HG02884 (cell line): ENCODE measurements around the gene PPIP5K2.
"Not testable (repeated sequence)": the region's sequence is repeated elsewhere in the genome, so short reads cannot be mapped to it uniquely, and the experiment has no call there.

Experiments
- ATAC-seq: cut with Tn5 transposase; IDR thresholded peaks from one replicate; pipeline ENCODE4 v1.9.1; 2021; ENCODE audit warnings: mild to moderate bottlenecking, moderate library complexity; ENCODE audit not compliant: unreplicated experiment

The PPIP5K2 gene

GRCh38 chr5:103119765-103120606, at the start of gene PPIP5K2, which contains the start of gene GIN1:
TSS of gene PPIP5K2 (plus strand) at chr5:103120301. CDS start at chr5:103129590, 9,289 bp downstream.
TSS of gene GIN1 (minus strand) at chr5:103120138. CDS start at chr5:103108707, 11,431 bp downstream.
- ATAC-seq, result peak; percentile 88

GRCh38 chr5:103073500-103073899, 46.6 kb upstream of the PPIP5K2 start:
- ATAC-seq, result not testable (repeated sequence)

GRCh38 chr5:103075442-103075841, 44.7 kb upstream of the PPIP5K2 start:
- no peak for ATAC-seq

GRCh38 chr5:103079796-103080195, 40.3 kb upstream of the PPIP5K2 start:
- no peak for ATAC-seq

GRCh38 chr5:103086547-103086946, 33.6 kb upstream of the PPIP5K2 start:
- no peak for ATAC-seq

- ATAC-seq, result no peak
These were observed 30.8 kb upstream of the PPIP5K2 start for GRCh38 chr5:103089272-103089671.

- ATAC-seq, result no peak
These were observed 29.3 kb upstream of the PPIP5K2 start for GRCh38 chr5:103090791-103091190.

- ATAC-seq, result no peak
These were observed 27.4 kb upstream of the PPIP5K2 start for GRCh38 chr5:103092676-103093075.

GRCh38 chr5:103093727-103094126, 26.4 kb upstream of the PPIP5K2 start:
- ATAC-seq, result no peak

GRCh38 chr5:103094737-103095136, 25.4 kb upstream of the PPIP5K2 start:
- no peak for ATAC-seq

- ATAC-seq, result no peak
These were observed 21.1 kb upstream of the PPIP5K2 start for GRCh38 chr5:103098993-103099392.

GRCh38 chr5:103101079-103101750, 18.9 kb upstream of the PPIP5K2 start:
- ATAC-seq, result no peak

- no peak for ATAC-seq
These were observed 17.9 kb upstream of the PPIP5K2 start for GRCh38 chr5:103102234-103102633.

- no peak for ATAC-seq
These were observed 12.0 kb upstream of the PPIP5K2 start for GRCh38 chr5:103108086-103108485.

GRCh38 chr5:103109277-103109676, 10.8 kb upstream of the PPIP5K2 start:
- ATAC-seq, result peak; percentile 40

GRCh38 chr5:103110403-103110802, 9.7 kb upstream of the PPIP5K2 start:
- ATAC-seq, result no peak

GRCh38 chr5:103111468-103111867, 8.6 kb upstream of the PPIP5K2 start:
- ATAC-seq, result no peak

- no peak for ATAC-seq
These were observed 7.2 kb upstream of the PPIP5K2 start for GRCh38 chr5:103112910-103113309.

GRCh38 chr5:103114440-103114839, 5.7 kb upstream of the PPIP5K2 start:
- ATAC-seq, result no peak

GRCh38 chr5:103117471-103117991, 2.6 kb upstream of the PPIP5K2 start:
- no peak for ATAC-seq

- ATAC-seq, result no peak
These were observed 884 bp upstream of the PPIP5K2 start for GRCh38 chr5:103119070-103119764.
